HG02588 (cell line): Measurements from ENCODE around the gene UBE2E2.

Experiments
- ATAC-seq: cut with Tn5 transposase; IDR thresholded peaks from one replicate; pipeline ENCODE4 v1.9.1; 2021; ENCODE audit warnings: mild to moderate bottlenecking, moderate library complexity; ENCODE audit not compliant: unreplicated experiment

The UBE2E2 gene

GRCh38 chr3:23468203-23468602 lies 265.1 kb downstream of the UBE2E2 start:
- ATAC-seq, result no peak

GRCh38 chr3:23474580-23475357 lies 271.6 kb downstream of the UBE2E2 start:
- ATAC-seq, result no peak

GRCh38 chr3:23475446-23475845 lies 272.3 kb downstream of the UBE2E2 start:
- ATAC-seq, result no peak

- no peak for ATAC-seq
Measured at GRCh38 chr3:23479026-23479425, 275.9 kb downstream of the UBE2E2 start.

GRCh38 chr3:23479615-23480328 lies 276.6 kb downstream of the UBE2E2 start:
- no peak for ATAC-seq

GRCh38 chr3:23480329-23480714 lies 277.2 kb downstream of the UBE2E2 start:
- ATAC-seq, result no peak

GRCh38 chr3:23481011-23481615 lies 278.0 kb downstream of the UBE2E2 start:
- no peak for ATAC-seq

- ATAC-seq, result no peak
Measured at GRCh38 chr3:23481616-23482278, 278.6 kb downstream of the UBE2E2 start.

- ATAC-seq, result no peak
Measured at GRCh38 chr3:23484386-23484785, 281.3 kb downstream of the UBE2E2 start.

- ATAC-seq, result no peak
Measured at GRCh38 chr3:23485922-23486321, 282.8 kb downstream of the UBE2E2 start.

- no peak for ATAC-seq
Measured at GRCh38 chr3:23487015-23487414, 283.9 kb downstream of the UBE2E2 start.

GRCh38 chr3:23488618-23489017 lies 285.5 kb downstream of the UBE2E2 start:
- no peak for ATAC-seq

GRCh38 chr3:23489300-23490158 lies 286.4 kb downstream of the UBE2E2 start:
- ATAC-seq, result no peak

- no peak for ATAC-seq
Measured at GRCh38 chr3:23490459-23490858, 287.3 kb downstream of the UBE2E2 start.

- ATAC-seq, result no peak
Measured at GRCh38 chr3:23492057-23492456, 288.9 kb downstream of the UBE2E2 start.

- ATAC-seq, result no peak
Measured at GRCh38 chr3:23493889-23494288, 290.8 kb downstream of the UBE2E2 start.

GRCh38 chr3:23494967-23495366 lies 291.8 kb downstream of the UBE2E2 start:
- no peak for ATAC-seq

- ATAC-seq, result no peak
Measured at GRCh38 chr3:23495507-23495906, 292.4 kb downstream of the UBE2E2 start.

GRCh38 chr3:23496165-23496564 lies 293.0 kb downstream of the UBE2E2 start:
- ATAC-seq, result peak; percentile 90

- no peak for ATAC-seq
Measured at GRCh38 chr3:23497156-23497555, 294.0 kb downstream of the UBE2E2 start.
